GM12873 (cell line): ENCODE data around the gene PLA2G4E.

Source experiments
- CTCF ChIP-seq: IDR thresholded peaks from 2 replicates; pipeline ENCODE4 v1.5.1; 2012; ENCODE audit warnings: low read depth, mild to moderate bottlenecking, moderate library complexity, low read length, control low read depth; ENCODE audit not compliant: insufficient read depth; ENCODE audit errors: missing control alignments

PLA2G4E gene

GRCh38 chr15:41965441-41966413 is 55.1 kb downstream of the PLA2G4E start:
- TF ChIP-seq CTCF: no peak

- no peak for TF ChIP-seq CTCF
Measured at GRCh38 chr15:41961595-41962202, 59.1 kb downstream of the PLA2G4E start.

- no peak for TF ChIP-seq CTCF
Measured at GRCh38 chr15:41961001-41961518, 59.8 kb downstream of the PLA2G4E start.

- no peak for TF ChIP-seq CTCF
Measured at GRCh38 chr15:41958002-41958420, 62.8 kb downstream of the PLA2G4E start.

GRCh38 chr15:41957021-41957897 is 63.6 kb downstream of the PLA2G4E start:
- no peak for TF ChIP-seq CTCF

- no peak for TF ChIP-seq CTCF
Measured at GRCh38 chr15:41955807-41956525, 64.9 kb downstream of the PLA2G4E start.
